Stimulated activated CD4-positive, alpha-beta T cell treated with anti-CD3 and anti-CD28 coated beads, Interleukin-15, amount 100 ng/mL, for 24 hours (primary cell): ENCODE data around the gene CCDC85A.
"Not testable (repeated sequence)": the region's sequence is repeated elsewhere in the genome, so short reads cannot be mapped to it uniquely, and the experiment has no call there.

Source experiments
- DNase-seq: peaks from one replicate; pipeline ENCODE4 v3.0.0-alpha.2; 2020

CCDC85A gene

GRCh38 chr2:56183643-56184499 lies at the start of gene CCDC85A:
TSS of gene CCDC85A (plus strand) at chr2:56183990. CDS start at chr2:56184625, 635 bp downstream.
- DNase-seq, result peak; percentile 81

GRCh38 chr2:56134861-56135260 lies 48.9 kb upstream of the CCDC85A start:
- no peak for DNase-seq

- DNase-seq, result not testable (repeated sequence)
These were observed 41.2 kb upstream of the CCDC85A start for GRCh38 chr2:56142497-56143061.

- DNase-seq, result no peak
These were observed 35.9 kb upstream of the CCDC85A start for GRCh38 chr2:56147907-56148306.

- DNase-seq, result no peak
These were observed 35.0 kb upstream of the CCDC85A start for GRCh38 chr2:56148825-56149224.

GRCh38 chr2:56151841-56152240 lies 31.9 kb upstream of the CCDC85A start:
- DNase-seq, result no peak

GRCh38 chr2:56155188-56155587 lies 28.6 kb upstream of the CCDC85A start:
- no peak for DNase-seq

GRCh38 chr2:56159875-56160274 lies 23.9 kb upstream of the CCDC85A start:
- DNase-seq, result not testable (repeated sequence)

GRCh38 chr2:56167616-56168562 lies 15.9 kb upstream of the CCDC85A start:
- no peak for DNase-seq

GRCh38 chr2:56169521-56169920 lies 14.3 kb upstream of the CCDC85A start:
- DNase-seq, result no peak

- DNase-seq, result no peak
These were observed 13.3 kb upstream of the CCDC85A start for GRCh38 chr2:56170504-56170903.

GRCh38 chr2:56170988-56171387 lies 12.8 kb upstream of the CCDC85A start:
- DNase-seq, result no peak

GRCh38 chr2:56175779-56176178 lies 8.0 kb upstream of the CCDC85A start:
- no peak for DNase-seq

GRCh38 chr2:56177420-56178220 lies 6.2 kb upstream of the CCDC85A start:
- no peak for DNase-seq

- no peak for DNase-seq
These were observed 3.9 kb upstream of the CCDC85A start for GRCh38 chr2:56179931-56180330.

- DNase-seq, result no peak
These were observed 1.4 kb upstream of the CCDC85A start for GRCh38 chr2:56182420-56182819.

- DNase-seq, result peak; percentile 19
These were observed 766 bp downstream of the CCDC85A start for GRCh38 chr2:56184500-56185011.

- peak; percentile 3 for DNase-seq
These were observed 1.4 kb downstream of the CCDC85A start for GRCh38 chr2:56185101-56185581.

- no peak for DNase-seq
These were observed 1.8 kb downstream of the CCDC85A start for GRCh38 chr2:56185582-56186046.

GRCh38 chr2:56191617-56192016 lies 7.8 kb downstream of the CCDC85A start:
- DNase-seq, result no peak

- DNase-seq, result no peak
These were observed 9.0 kb downstream of the CCDC85A start for GRCh38 chr2:56192664-56193305.
